AG20443 (cell line): ENCODE measurements around the gene ACACA.

Experiments
- DNase-seq: peaks from one replicate; pipeline ENCODE4 v3.0.0; 2012; ENCODE audit warnings: low spot score, mixed read lengths

The ACACA gene

DNA sequence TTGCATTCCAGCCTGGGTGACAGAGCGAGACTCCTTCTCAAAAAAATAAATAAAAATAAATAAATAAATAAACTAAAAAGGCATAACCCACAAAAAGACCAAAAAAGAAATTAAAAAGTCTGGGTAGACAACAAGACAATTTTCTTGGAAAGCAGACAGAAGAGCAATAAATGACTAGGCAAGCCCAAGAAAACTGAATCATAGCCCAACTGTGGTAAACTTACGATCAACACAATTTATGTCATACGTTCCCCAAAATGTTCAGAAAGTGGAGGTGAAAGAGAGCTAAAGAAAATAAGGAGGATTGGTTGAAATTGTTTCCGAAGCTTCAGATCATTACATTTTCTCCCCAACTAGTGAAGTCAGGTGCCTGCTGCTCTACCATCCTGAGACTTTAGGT is 62.1 kb downstream of the ACACA start:
- no peak for DNase-seq

DNA sequence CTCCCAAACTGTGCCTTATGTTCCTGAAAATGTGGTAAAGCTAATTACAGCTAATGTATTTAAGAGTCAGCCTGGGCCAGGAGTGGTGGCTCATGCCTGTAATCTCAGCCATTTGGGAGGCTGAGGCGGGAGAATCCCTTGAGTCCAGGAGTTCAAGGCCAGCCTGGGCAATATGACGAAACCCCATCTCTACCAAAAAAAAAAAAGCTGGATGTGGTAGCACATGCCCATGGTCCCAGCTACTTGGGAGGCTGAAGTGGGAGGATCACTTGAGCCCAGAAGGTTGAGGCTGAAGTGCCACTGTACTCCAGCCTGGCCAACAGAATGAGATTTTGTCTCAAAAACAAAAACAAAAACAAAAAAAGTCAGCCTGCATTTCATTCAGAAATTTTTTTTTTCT is 64.0 kb downstream of the ACACA start:
- no peak for DNase-seq

GRCh38 chr17:37340804-37341203 is 65.8 kb downstream of the ACACA start:
- DNase-seq = no peak

GRCh38 chr17:37339321-37339720 is 67.3 kb downstream of the ACACA start:
- DNase-seq = no peak

- no peak for DNase-seq
These were observed 67.8 kb downstream of the ACACA start for GRCh38 chr17:37338847-37339246.

DNA sequence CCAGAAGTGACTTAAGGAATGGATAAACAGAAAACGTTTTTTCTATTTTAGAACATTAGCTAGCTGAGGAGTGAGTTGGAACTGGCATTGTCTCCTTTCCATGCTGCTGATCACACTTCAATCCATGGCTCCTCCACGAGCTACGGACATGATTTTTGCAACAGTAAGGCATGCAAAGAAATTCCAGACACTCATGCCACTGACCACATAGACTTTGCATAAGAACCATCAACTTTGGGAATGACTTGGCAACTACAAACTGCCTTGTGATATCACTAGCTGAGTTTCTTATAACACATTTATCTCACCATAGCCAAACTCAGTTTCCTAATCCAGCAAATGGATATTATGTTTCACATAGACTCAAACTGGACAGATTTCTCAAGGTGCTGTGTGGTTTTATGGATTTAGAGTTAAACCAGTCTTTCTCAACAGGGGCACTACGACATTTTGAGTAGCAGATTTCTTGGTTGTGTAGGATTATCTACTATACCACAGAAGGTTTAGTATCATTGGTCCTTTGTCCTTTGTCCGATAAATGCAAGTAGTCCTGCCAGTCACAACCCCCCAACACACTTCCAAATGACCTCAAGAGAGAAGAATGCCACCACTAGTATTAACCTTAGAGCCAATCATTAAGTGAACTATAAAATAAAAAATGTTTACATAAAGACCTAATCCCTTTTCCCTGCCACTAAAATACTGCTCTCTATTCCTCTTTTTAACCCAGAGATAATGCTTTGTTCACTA is 79.1 kb downstream of the ACACA start:
- DNase-seq = peak; percentile 84

GRCh38 chr17:37322826-37323561 is 83.6 kb downstream of the ACACA start:
- no peak for DNase-seq

DNA sequence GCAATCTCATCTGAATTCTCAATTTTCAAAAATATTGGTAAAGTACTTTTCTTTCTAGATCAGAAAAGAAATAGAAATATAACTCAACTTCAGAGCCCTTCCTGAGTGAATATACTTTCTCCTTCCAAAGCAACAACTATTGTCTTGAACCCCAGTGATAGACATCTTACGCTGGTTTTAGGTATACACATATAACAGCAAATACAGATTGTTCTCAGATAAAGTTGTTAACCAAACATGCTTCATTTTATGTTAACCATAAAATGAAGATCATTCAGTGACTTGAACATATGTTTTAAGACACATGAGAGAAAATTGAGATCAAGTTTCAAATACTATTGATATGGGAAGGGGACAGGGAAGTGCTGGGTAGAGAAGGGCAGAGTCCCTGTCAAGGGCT is 84.5 kb downstream of the ACACA start:
- no peak for DNase-seq

DNA sequence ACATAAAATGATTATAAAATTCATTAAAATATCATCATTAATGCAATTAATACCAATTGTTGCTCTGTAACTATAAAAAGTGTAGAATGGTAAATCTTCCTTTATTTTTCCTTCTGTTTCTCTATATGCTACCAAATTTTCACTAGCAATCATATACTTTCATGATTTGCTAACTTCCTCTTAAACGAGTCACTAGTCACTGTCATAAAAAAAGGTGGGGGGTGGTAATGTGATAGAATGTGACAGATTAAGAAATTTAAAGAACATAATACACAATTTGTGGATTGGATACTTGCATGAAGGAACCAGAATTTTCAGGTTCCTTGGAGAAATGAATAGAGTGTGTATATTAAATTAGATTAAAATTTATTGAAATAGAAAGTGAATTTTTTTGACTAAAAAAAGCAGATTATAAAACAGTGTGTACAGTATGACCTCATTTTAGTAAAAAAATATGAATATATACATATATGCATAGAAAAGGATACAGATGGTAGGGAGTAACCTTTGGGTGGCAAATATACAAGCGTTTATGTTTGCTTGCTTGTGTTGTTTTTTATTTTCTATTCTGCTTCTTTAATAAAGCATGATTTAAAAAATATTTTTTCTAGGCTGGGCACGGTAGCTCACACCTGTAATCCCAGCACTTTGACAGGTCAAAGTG is 87.6 kb downstream of the ACACA start:
- no peak for DNase-seq

GRCh38 chr17:37317867-37318266 is 88.8 kb downstream of the ACACA start:
- DNase-seq = no peak

DNA sequence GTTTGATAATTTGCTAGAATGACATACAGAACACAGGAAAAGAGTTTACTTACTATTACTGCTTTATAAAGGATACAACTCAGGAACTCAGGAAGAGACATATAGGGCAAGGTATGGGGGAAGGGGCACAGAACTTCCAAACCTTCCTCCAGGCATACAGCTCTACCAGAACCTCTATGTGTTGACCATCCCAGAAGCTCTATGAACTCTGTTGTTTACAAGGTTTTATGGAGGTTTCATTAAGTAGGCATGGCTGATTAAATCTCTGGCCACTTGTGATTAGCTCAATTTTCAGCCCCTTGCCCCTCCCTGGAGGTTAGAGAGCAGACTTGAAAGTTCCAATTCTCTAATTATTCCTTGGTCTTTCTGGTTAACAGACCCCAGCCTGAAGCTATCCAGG is 91.0 kb downstream of the ACACA start:
- no peak for DNase-seq

GRCh38 chr17:37312137-37312923 is 94.3 kb downstream of the ACACA start:
- no peak for DNase-seq

- DNase-seq = peak; percentile 11
These were observed 95.7 kb downstream of the ACACA start for GRCh38 chr17:37310940-37311339.

DNA sequence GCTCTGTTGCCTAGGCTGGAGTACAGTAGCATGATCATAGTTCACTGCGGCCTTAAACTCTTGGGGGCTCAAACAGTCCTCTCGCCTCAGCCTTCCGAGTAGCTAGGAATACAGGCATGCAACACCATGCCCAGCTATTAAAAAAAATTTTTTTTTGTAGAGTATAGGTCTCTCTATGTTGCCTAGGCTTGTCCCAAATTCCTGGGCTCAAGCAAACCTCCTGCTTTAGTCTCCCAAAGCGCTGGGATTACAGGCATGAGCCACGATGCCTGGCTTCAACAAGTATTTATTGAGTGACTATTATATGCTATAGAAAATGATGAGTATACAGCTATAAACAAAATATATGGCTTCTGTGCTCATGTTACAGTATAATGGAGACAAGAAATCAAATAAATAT is 97.6 kb downstream of the ACACA start:
- no peak for DNase-seq

DNA sequence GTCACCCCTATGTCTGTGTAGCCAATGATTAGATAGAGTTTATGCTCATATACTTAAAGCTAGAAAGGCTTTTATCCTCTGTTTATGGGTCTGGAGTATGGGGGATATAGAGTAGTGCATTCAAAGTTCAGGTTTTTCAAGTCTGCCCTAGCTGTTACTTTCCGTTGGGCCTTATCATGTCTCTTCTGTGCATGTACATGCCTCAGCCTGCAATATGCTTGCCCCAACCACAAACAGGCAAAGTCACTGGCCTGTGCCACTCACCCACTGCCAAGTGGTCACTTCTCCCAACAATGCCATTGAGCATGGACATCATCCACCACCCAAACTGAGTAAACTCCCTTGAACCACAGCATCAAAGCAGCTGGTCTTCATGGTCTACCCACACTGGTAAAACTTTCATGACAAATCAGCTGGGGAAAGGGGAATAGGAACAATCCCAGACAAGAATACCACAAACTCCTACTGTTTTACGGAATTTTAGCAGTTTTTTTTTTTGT is 101.2 kb downstream of the ACACA start:
- no peak for DNase-seq

- DNase-seq = peak; percentile 17
These were observed 105.3 kb downstream of the ACACA start for GRCh38 chr17:37301288-37301687.

DNA sequence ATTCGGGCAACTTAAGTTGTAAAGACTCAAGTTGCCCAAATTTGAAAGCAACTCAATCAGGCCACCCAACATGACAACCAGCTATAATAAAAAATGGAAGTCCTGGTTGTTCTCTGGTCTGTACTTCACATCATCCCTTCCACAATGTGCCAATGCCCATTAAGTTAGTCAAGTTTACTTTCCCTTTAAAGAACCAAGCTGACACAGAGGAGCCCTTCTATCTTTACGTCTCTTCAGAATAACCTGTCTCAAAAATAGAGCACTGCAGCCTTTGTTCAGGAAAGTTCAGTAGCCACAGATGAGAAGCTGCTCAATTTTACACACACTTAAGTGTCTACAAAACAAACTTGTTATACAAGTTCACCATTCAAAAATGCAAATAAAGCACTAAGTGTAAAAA is 106.0 kb downstream of the ACACA start:
- DNase-seq = no peak

GRCh38 chr17:37299257-37299980 is 107.2 kb downstream of the ACACA start:
- peak; percentile 20 for DNase-seq

- no peak for DNase-seq
These were observed 110.7 kb downstream of the ACACA start for GRCh38 chr17:37295888-37296287.

GRCh38 chr17:37294888-37295287 is 111.7 kb downstream of the ACACA start:
- DNase-seq = no peak

DNA sequence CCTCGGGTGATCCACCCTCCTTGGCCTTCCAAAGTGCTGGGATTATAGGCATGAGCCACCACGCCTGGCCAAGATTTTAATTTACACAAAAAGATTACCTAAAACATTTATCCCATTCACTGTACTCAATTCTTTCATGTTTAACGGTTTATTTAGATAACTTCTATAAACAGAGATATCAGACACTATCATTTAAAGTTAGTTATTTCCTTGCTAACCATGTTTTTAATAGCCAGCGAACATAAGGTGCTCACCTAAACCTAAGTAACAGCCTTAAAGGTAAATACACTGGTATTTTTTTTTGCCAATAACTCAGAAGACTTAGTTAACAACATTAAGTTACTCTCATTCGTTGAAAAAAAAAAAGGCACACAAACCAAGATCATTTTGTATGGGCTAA is 112.9 kb downstream of the ACACA start:
- no peak for DNase-seq
